Small intestine (tissue), 7 donors: ENCODE results near the gene HDGFL3. TPM values are rescaled to one million over a fixed set of nuclear protein-coding genes. Genes with fewer than 3 reads are reported as not detected.
A peak's percentile ranks its signal among the peaks of the same experiment; 100 is the strongest.

Experiments
- DNase-seq, 2 donors: peaks; one replicate each; pipeline versions ENCODE4 v3.0.0 to v3.0.0-alpha.2; 2013
- FAIRE-seq: peaks from 2 replicates; lab custom pipeline; 2012; peaks lifted over from hg19 to GRCh38; lab: Jason Lieb, UNC
- H3K27ac ChIP-seq, 3 donors: one replicate each; pipeline ENCODE4 v1.5.1; 2013; ENCODE audit warnings: low read length in 2 of 3, mild to moderate bottlenecking in 2 of 3, control low read depth in 1 of 3, inconsistent platforms in 1 of 3, low read depth in 1 of 3, moderate library complexity in 1 of 3
- H3K27me3 ChIP-seq, 3 donors: one replicate each; pipeline ENCODE4 v1.6.1; 2013; ENCODE audit warnings: low read length in 3 of 3, inconsistent platforms in 1 of 3; ENCODE audit not compliant: control insufficient read depth in 3 of 3, insufficient read depth in 3 of 3
- H3K36me3 ChIP-seq, 3 donors: one replicate each; pipeline ENCODE4 v1.6.1; 2013; ENCODE audit warnings: low read length in 3 of 3, inconsistent platforms in 1 of 3, low read depth in 1 of 3, mild to moderate bottlenecking in 1 of 3, moderate library complexity in 1 of 3; ENCODE audit not compliant: control insufficient read depth in 3 of 3, insufficient read depth in 2 of 3
- H3K4me1 ChIP-seq, 3 donors: one replicate each; pipeline ENCODE4 v1.6.1; 2013; ENCODE audit warnings: low read length in 2 of 3, inconsistent platforms in 1 of 3, low read depth in 1 of 3, mild to moderate bottlenecking in 1 of 3, moderate library complexity in 1 of 3; ENCODE audit not compliant: control insufficient read depth in 3 of 3, insufficient read depth in 2 of 3
- H3K4me3 ChIP-seq, 3 donors: one replicate each; pipeline ENCODE4 v1.5.1; 2013; ENCODE audit warnings: low read length in 3 of 3, control low read depth in 1 of 3, inconsistent platforms in 1 of 3, low read depth in 1 of 3, mild to moderate bottlenecking in 1 of 3, moderate library complexity in 1 of 3
- H3K9me3 ChIP-seq, 2 donors: one replicate each; pipeline ENCODE4 v1.6.1; 2013; ENCODE audit warnings: low read depth in 1 of 2, low read length in 1 of 2; ENCODE audit not compliant: control insufficient read depth in 2 of 2, insufficient read depth in 1 of 2
- WGBS, 3 donors: extraction: QIAGEN DNeasy Blood & Tissue Kit; methylation state at CpG; one replicate each; pipeline ENCODE4 v1.1.7; 2013; 5-methylcytosine and 5-hydroxymethylcytosine counted together
- polyA plus RNA-seq, 4 donors: library from polyadenylated mRNA; stranded (reverse) in 3 of 4; unstranded in 1 of 4; fragments of 200-250 nt in 3 of 4; fragments of 120-200 nt in 1 of 4; gene quantifications; one replicate each; pipeline versions ENCODE4 v1.2.1 to v1.2.3, GENCODE V29; 2013
- donor health status: healthy with polysubstance abuse.
- donor health status: control.
- donor health status: control.
- donor health status: Bipolar disorder and iron deficiency.
- donor health status: healthy.

HDGFL3 gene
- polyA plus RNA-seq, 4 donors, result 0.22 to 17.9 (median 8.1) TPM

DNA sequence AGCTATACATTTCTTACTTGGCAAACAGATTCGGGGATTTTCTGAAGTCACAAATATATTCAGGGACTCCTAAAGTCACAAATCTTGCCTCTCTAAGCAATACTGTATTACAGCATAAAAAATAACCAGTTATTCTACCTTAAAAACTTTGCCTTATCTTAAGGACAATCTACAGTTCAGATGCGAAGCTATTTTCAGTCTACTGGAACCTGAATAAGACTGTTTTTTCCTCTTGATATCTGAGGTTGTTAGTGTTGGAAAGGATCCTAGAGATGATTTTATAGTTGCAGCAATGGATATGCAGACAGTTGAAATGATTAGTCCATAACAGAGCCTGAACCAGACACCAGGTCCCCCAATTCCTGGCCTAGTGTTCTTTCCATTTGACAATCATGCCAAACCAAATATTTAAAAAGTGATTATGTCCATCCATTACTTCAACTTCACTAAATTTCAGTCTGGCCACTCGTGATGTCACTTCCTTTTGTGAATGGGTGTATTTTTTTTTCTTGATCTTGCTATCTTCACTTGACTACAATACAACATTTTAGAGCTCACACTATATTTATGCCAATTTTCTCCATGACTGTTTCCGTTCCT lies 1.8 kb downstream of the HDGFL3 start:
- no peak for FAIRE-seq
- no peaks in the 10 kb centered on the region for H3K4me1 ChIP-seq
- peak in 1 of 2 donors; percentile 17 for DNase-seq
- peak overlapping the region in 1 of 3 donors; percentile 51 for H3K4me3 ChIP-seq
- 50 to 73% (median 68%) methylated on average over 4 of the region's 4 CpGs for WGBS, 3 donors
- H3K27me3 ChIP-seq, result peaks cover 0 to 3% (median 2%) of the 10 kb centered on the region in 3 donors
- H3K27ac ChIP-seq, result peak overlapping the region in 1 of 3 donors; percentile 46
- no peaks in the 10 kb centered on the region for H3K36me3 ChIP-seq
- H3K9me3 ChIP-seq, result no peaks in the 10 kb centered on the region

DNA sequence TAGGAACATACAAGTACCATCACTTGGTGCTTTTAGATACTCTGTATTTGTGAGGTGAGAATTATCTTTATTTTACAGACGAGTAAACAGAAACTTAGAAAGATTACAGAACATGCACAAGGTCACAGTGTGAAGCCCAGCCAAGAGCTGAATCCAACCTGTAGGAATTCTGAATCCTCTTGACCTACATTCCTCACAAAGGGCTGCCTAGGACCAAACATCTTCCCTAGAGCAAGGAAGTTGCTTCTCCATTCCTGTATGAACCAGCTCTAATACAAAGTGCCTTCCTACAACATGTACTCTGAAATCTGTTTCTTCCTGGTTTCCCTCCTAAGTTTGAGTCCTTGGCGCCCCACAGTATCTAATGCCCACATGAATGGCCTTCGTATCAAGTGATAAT lies 2.9 kb downstream of the HDGFL3 start:
- no peaks in the 10 kb centered on the region for H3K9me3 ChIP-seq
- H3K4me3 ChIP-seq, result no peak overlapping the region
- no peaks in the 10 kb centered on the region for H3K36me3 ChIP-seq
- FAIRE-seq (no peak), DNase-seq (no peak)
- no peak overlapping the region for H3K27ac ChIP-seq
- H3K4me1 ChIP-seq, result no peaks in the 10 kb centered on the region
- 44 to 63% (median 57%) methylated on average over 3 of the region's 3 CpGs for WGBS, 3 donors
- H3K27me3 ChIP-seq, result peaks cover 0 to 3% (median 0%) of the 10 kb centered on the region in 3 donors

DNA sequence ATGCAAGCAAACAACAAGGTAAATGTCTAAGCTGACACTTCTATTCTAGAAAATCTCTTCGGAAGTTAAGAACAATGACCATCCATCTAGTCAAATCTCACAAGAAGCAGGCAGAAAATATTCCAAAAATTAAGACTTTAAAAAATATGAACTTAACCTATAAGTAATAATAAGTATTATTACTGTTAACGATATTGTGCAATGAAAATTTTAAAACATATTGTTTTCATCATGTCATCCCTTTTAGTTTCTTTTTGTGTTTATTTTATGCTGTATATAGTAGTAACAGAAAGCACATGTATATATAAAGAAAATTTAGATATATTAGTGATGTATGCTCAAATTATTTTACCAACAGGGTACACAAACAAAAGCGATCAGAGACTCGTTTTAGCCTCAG lies 4.1 kb downstream of the HDGFL3 start:
- Histone ChIP-seq H3K36me3 (no peaks in the 10 kb centered on the region), H3K4me1 (no peaks in the 10 kb centered on the region), H3K9me3 (no peaks in the 10 kb centered on the region), H3K27me3 (peaks cover 0 to 3% (median 0%) of the 10 kb centered on the region in 3 donors), H3K27ac (no peak overlapping the region), H3K4me3 (no peak overlapping the region)
- FAIRE-seq (no peak), DNase-seq (no peak)
- WGBS, 3 donors, result 81 to 91% (median 90%) methylated on average over 4 of the region's 4 CpGs

DNA sequence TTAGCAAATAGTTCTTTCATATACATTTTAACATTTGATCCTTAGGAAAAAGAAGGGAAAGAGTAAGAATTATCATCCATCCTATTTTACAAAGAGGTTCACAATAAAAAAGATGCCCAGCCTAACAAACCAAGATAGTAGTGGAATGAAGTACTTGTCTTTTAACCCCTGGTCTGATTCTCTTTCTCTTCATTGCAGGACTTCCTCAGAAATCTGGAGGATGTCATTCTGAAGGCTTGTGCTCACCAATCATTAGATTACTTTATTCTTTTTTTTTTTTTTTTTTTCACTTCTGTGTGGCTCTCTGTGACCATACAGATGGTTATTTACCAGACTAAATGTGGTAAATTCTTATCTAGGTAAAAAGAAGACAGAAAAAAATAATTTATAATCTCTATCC lies 7.0 kb downstream of the HDGFL3 start:
- Histone ChIP-seq H3K4me3 (no peak overlapping the region), H3K27me3 (no peaks in the 10 kb centered on the region), H3K4me1 (no peaks in the 10 kb centered on the region), H3K9me3 (no peaks in the 10 kb centered on the region), H3K27ac (no peak overlapping the region), H3K36me3 (no peaks in the 10 kb centered on the region)
- FAIRE-seq (no peak), DNase-seq (no peak)

DNA sequence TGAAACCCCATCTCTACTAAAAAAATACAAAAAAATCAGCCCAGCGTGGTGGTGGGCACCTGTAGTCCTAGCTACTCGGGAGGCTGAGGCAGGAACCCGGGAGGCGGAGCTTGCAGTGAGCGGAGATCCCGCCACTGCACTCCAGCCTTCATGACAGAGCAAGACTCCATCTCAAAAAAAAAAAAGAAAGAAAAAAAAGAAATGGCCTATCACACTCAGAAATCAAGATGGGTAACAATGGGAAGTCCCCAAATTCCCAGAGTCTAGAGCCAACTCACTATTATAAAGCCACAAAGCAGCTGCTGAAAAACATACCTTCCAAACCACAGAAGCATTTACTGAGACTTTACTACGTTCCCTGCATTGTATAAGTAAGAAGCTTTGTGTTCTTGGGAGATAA lies 7.5 kb downstream of the HDGFL3 start:
- no peaks in the 10 kb centered on the region for H3K9me3 ChIP-seq
- no peaks in the 10 kb centered on the region for H3K36me3 ChIP-seq
- H3K4me3 ChIP-seq, result no peak overlapping the region
- DNase-seq (no peak), FAIRE-seq (no peak)
- no peaks in the 10 kb centered on the region for H3K27me3 ChIP-seq
- WGBS, 3 donors, result 78 to 89% (median 83%) methylated on average over 7 of the region's 7 CpGs
- no peaks in the 10 kb centered on the region for H3K4me1 ChIP-seq
- no peak overlapping the region for H3K27ac ChIP-seq

DNA sequence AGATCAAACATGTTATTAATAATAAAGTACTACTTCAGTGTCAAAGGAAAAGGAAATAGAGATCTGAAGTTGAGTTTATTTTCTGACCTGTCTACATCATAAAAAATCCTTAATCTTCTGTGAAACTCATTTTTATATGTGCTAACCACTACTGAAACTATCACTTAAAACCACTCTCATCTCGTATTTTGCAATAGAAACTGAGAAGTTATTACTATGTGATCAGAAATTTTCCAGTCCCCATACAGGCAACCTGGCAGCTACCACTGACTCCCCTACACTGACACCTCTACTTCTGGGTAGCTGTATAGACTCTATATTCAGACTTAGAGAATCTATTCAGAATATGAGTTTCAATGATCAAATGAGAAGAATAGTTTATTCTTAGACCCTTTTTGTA lies 8.3 kb downstream of the HDGFL3 start:
- H3K9me3 ChIP-seq, result no peaks in the 10 kb centered on the region
- no peaks in the 10 kb centered on the region for H3K27me3 ChIP-seq
- H3K4me3 ChIP-seq, result no peak overlapping the region
- FAIRE-seq (no peak), DNase-seq (no peak)
- no peak overlapping the region for H3K27ac ChIP-seq
- no peaks in the 10 kb centered on the region for H3K36me3 ChIP-seq
- no peaks in the 10 kb centered on the region for H3K4me1 ChIP-seq
- 60 to 76% (median 72%) methylated on average over 1 of the region's 1 CpG for WGBS, 3 donors

DNA sequence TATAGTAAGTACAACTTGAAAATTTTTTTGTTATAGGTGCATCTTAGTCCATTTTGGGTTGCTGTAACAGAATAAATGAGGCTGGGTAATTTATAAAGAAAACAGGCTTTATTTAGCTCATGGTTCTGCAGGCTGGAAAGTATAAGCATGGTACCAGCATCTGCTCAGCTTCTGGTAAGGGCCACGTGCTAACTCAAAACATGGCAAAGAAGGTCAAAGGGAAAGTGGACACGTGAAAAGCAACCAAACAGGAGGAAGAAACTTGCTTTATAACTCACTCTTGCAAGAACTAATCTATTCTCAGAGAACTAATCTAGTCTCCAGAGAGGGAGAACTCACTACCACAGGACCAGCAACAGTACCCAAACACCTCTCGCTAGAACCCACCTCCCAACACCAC lies 9.1 kb downstream of the HDGFL3 start:
- H3K4me1 ChIP-seq, result no peaks in the 10 kb centered on the region
- H3K27ac ChIP-seq, result no peak overlapping the region
- H3K27me3 ChIP-seq, result no peaks in the 10 kb centered on the region
- no peak for FAIRE-seq
- no peak overlapping the region for H3K4me3 ChIP-seq
- no peaks in the 10 kb centered on the region for H3K36me3 ChIP-seq
- no peaks in the 10 kb centered on the region for H3K9me3 ChIP-seq
- WGBS, 3 donors, result 69 to 80% (median 79%) methylated on average over 3 of the region's 3 CpGs
- DNase-seq, result no peak

- DNase-seq (no peak), FAIRE-seq (no peak)
- WGBS, 3 donors, result 66 to 76% (median 72%) methylated on average over 2 of the region's 2 CpGs
- Histone ChIP-seq H3K27me3 (no peaks in the 10 kb centered on the region), H3K36me3 (no peaks in the 10 kb centered on the region), H3K4me1 (no peaks in the 10 kb centered on the region), H3K9me3 (no peaks in the 10 kb centered on the region), H3K27ac (no peak overlapping the region), H3K4me3 (no peak overlapping the region)
Observed at GRCh38 chr15:83194528-83194927, 13.1 kb downstream of the HDGFL3 start.

GRCh38 chr15:83193721-83194120 lies 13.9 kb downstream of the HDGFL3 start:
- Histone ChIP-seq H3K27me3 (no peaks in the 10 kb centered on the region), H3K4me1 (no peaks in the 10 kb centered on the region), H3K4me3 (no peak overlapping the region), H3K9me3 (no peaks in the 10 kb centered on the region), H3K27ac (no peak overlapping the region), H3K36me3 (no peaks in the 10 kb centered on the region)
- FAIRE-seq (no peak), DNase-seq (no peak)
- WGBS, 3 donors, result 75 to 86% (median 82%) methylated on average over 2 of the region's 2 CpGs
